Esophagus muscularis mucosa (tissue), 4 donors: ENCODE data around the gene GATC. TPM values are rescaled to one million over a fixed set of nuclear protein-coding genes. Genes with fewer than 3 reads are reported as not detected.

ENCODE experiments used
- DNase-seq: peaks from one replicate; pipeline ENCODE4 v3.0.0-alpha.2; 2017; ENCODE audit errors: extremely low spot score
- H3K27ac ChIP-seq, 4 donors: fragments of 200-600 bp; sonication (generic); replicated peaks in 1 of 4; 1 replicate in 3 of 4; 2 replicates in 1 of 4; pipeline ENCODE4 v1.5.1; 2016 to 2019; ENCODE audit warnings: mild to moderate bottlenecking in 1 of 4
- H3K27me3 ChIP-seq, 4 donors: fragments of 200-600 bp; sonication (generic); one replicate each; pipeline versions ENCODE4 v1.5.1 to v1.6.0; 2016 to 2019
- H3K36me3 ChIP-seq, 4 donors: fragments of 200-600 bp; sonication (generic); one replicate each; pipeline ENCODE4 v1.5.1; 2016 to 2019
- H3K4me1 ChIP-seq, 4 donors: fragments of 200-600 bp; sonication (generic); one replicate each; pipeline ENCODE4 v1.5.1; 2016 to 2019
- H3K4me3 ChIP-seq, 4 donors: fragments of 200-600 bp; sonication (generic); 1 replicate in 2 of 4; 2 replicates in 2 of 4; pipeline ENCODE4 v1.5.1; 2016 to 2019; ENCODE audit warnings: mild to moderate bottlenecking in 4 of 4, moderate library complexity in 1 of 4
- H3K9me3 ChIP-seq, 4 donors: fragments of 200-600 bp; sonication (generic); 1 replicate in 3 of 4; 2 replicates in 1 of 4; pipeline ENCODE4 v1.5.1; 2016 to 2019
- CTCF ChIP-seq, 3 experiments: fragments of 200-600 bp in 2 of 3; fragments of 450-650 bp in 1 of 3; sonication (generic) in 2 of 3; IDR thresholded peaks; one replicate each; pipeline ENCODE4 v1.5.1; 2017 to 2019; ENCODE audit warnings: antibody characterized with exemption in 3 of 3, mild to moderate bottlenecking in 2 of 3, moderate library complexity in 1 of 3
- EP300 ChIP-seq: sonication (generic); formaldehyde crosslinking; IDR thresholded peaks from one replicate; pipeline ENCODE4 v1.6.1; 2017; ENCODE audit warnings: antibody characterized with exemption
- POLR2A ChIP-seq: fragments of 450-650 bp; IDR thresholded peaks from one replicate; pipeline ENCODE4 v1.6.1; 2017; ENCODE audit warnings: antibody characterized with exemption, moderate library complexity, mild to moderate bottlenecking, low read depth
- POLR2AphosphoS5 ChIP-seq, 2 donors: sonication (generic); formaldehyde crosslinking; IDR thresholded peaks; one replicate each; pipeline ENCODE4 v1.6.1; 2017; ENCODE audit warnings: antibody characterized with exemption in 2 of 2
- WGBS: methylation state at CpG from one replicate; pipeline ENCODE4 v1.1.5; 2018; 5-methylcytosine and 5-hydroxymethylcytosine counted together
- intact Hi-C: fragments of 100-400 bp; cut with DNase I; formaldehyde crosslinking; loops from one replicate; pipeline ENCODE4 v1.15.1; 2023
- total RNA-seq, 4 donors: library from RNA; depleted of rRNA; stranded (reverse); fragments of >200 nt; gene quantifications; one replicate each; pipeline versions ENCODE4 v1.1.0 to v1.2.1, GENCODE V29; 2016

Gene GATC
- total RNA-seq, 4 donors from 2014 or later: 18.5 to 24.0 (median 20.2) TPM

GRCh38 chr12:120465756-120466155 lies 19.5 kb downstream of the GATC start:
- TF ChIP-seq POLR2AphosphoS5 (IDR thresholded peaks at IDR 0.05) (no peak), CTCF (IDR thresholded peaks at IDR 0.05) (no peak), EP300 (no peak), POLR2A (no peak)
- Histone ChIP-seq H3K4me1 (peaks cover 27 to 43% (median 38%) of the 10 kb centered on the region in 4 donors), H3K27me3 (no peaks in the 10 kb centered on the region), H3K36me3 (peaks cover 33 to 69% (median 55%) of the 10 kb centered on the region in 4 donors), H3K9me3 (no peaks in the 10 kb centered on the region), H3K27ac (no peak overlapping the region), H3K4me3 (no peak overlapping the region)
- intact Hi-C loops: no loop called here
- 43% methylated on average over 5 of the region's 5 CpGs for WGBS
- DNase-seq: no peak

GRCh38 chr12:120466560-120467315 lies 20.5 kb downstream of the GATC start:
- intact Hi-C loops: no loop called here
- TF ChIP-seq CTCF (IDR thresholded peaks at IDR 0.05): peak; percentile 37 to 54 (median 48)
- TF ChIP-seq POLR2A: no peak
- DNase-seq: no peak
- H3K36me3 ChIP-seq: peaks cover 24 to 59% (median 48%) of the 10 kb centered on the region in 4 donors
- H3K27me3 ChIP-seq: no peaks in the 10 kb centered on the region
- H3K27ac ChIP-seq: peak overlapping the region in 1 of 4 donors; percentile 11
- no peaks in the 10 kb centered on the region for H3K9me3 ChIP-seq
- H3K4me3 ChIP-seq: no peak overlapping the region
- WGBS: 49% methylated on average over 8 of the region's 8 CpGs
- peaks cover 27 to 51% (median 44%) of the 10 kb centered on the region in 4 donors for H3K4me1 ChIP-seq

- 94% methylated on average over 6 of the region's 6 CpGs for WGBS
- peaks cover 17 to 52% (median 41%) of the 10 kb centered on the region in 4 donors for H3K36me3 ChIP-seq
Measured at GRCh38 chr12:120467439-120467838, 21.2 kb downstream of the GATC start.

GRCh38 chr12:120468325-120468820 lies 22.1 kb downstream of the GATC start:
- H3K4me1 ChIP-seq: peaks cover 27 to 51% (median 44%) of the 10 kb centered on the region in 4 donors
- TF ChIP-seq POLR2A (no peak), EP300 (no peak), CTCF (IDR thresholded peaks at IDR 0.05) (no peak), POLR2AphosphoS5 (IDR thresholded peaks at IDR 0.05) (no peak)

More at GRCh38 chr12:120467439-120467838, 21.2 kb downstream of the GATC start:
- DNase-seq: no peak
- H3K27me3 ChIP-seq: no peaks in the 10 kb centered on the region
- intact Hi-C loops: no loop called here
- H3K9me3 ChIP-seq: no peaks in the 10 kb centered on the region
- H3K27ac ChIP-seq: peak overlapping the region in 1 of 4 donors; percentile 11
- H3K4me3 ChIP-seq: no peak overlapping the region
- TF ChIP-seq CTCF (IDR thresholded peaks at IDR 0.05) (no peak), POLR2AphosphoS5 (IDR thresholded peaks at IDR 0.05) (no peak), EP300 (no peak), POLR2A (no peak)
- H3K4me1 ChIP-seq: peaks cover 27 to 51% (median 44%) of the 10 kb centered on the region in 4 donors

More at GRCh38 chr12:120468325-120468820, 22.1 kb downstream of the GATC start:
- H3K27me3 ChIP-seq: no peaks in the 10 kb centered on the region
- intact Hi-C loops: no loop called here
- WGBS: 2% methylated on average over 15 of the region's 23 CpGs
- H3K27ac ChIP-seq: peak overlapping the region; percentile 94 to 97 (median 96)
- H3K4me3 ChIP-seq: peak overlapping the region; percentile 90 to 97 (median 92)
- H3K36me3 ChIP-seq: peaks cover 8 to 43% (median 31%) of the 10 kb centered on the region in 4 donors
- no peak for DNase-seq
- no peaks in the 10 kb centered on the region for H3K9me3 ChIP-seq
